NOMO-1 treated with DMSO at 0.1 percent for 48 hours (cell line): ENCODE measurements around the gene CAP2.
"Not testable (repeated sequence)": the region's sequence is repeated elsewhere in the genome, so short reads cannot be mapped to it uniquely, and the experiment has no call there.

ENCODE experiments used
- DNase-seq: peaks from one replicate; lab custom pipeline; 2025; ENCODE audit not compliant: unreplicated experiment; lab: John Stamatoyannopoulos, UW

CAP2 gene

GRCh38 chr6:17565399-17565798 is 172.0 kb downstream of the CAP2 start:
- DNase-seq: no peak

GRCh38 chr6:17574866-17575560 is 181.6 kb downstream of the CAP2 start:
- no peak for DNase-seq

DNA sequence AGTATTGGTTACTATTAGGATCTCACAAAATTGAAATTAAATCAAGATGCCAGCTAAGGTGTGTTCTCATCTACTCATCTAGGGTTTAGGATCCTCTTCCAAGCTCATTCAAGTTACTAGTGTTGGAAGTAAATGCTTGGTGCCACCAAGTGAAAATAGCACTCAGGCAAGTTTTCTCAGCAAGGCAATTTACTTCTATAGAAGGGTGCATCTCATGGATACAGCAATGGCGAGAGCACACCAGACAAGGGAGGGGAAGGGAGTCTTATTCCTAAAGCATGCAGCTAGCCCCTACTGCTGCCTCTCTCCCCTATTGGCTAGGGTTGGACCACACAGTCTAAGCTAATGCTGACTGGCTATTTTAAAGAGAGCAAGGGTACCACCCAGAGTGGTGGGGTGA is 183.7 kb downstream of the CAP2 start:
- no peak for DNase-seq

- DNase-seq: no peak
Observed at GRCh38 chr6:17580518-17581048, 187.2 kb downstream of the CAP2 start.

GRCh38 chr6:17581282-17581681 is 187.9 kb downstream of the CAP2 start:
- not testable (repeated sequence) for DNase-seq

DNA sequence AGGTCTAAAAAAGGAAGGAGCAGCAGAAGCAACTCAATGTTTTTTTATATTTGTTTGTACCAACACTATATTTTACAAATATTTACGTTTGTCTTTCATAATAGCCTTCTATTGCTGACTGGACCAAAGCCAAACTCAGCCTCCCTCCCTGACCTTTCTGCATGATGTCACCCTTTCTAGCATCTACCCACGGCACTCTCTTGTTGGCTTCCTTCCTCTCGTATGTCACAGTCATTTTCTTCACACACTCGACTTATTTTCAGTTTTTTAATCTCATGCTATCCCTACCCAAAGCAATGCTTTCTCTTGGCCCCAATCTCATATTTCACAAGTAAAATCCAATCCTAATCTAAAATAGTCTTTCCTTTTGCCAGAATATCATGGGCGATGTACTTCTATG is 190.4 kb downstream of the CAP2 start:
- DNase-seq: no peak

DNA sequence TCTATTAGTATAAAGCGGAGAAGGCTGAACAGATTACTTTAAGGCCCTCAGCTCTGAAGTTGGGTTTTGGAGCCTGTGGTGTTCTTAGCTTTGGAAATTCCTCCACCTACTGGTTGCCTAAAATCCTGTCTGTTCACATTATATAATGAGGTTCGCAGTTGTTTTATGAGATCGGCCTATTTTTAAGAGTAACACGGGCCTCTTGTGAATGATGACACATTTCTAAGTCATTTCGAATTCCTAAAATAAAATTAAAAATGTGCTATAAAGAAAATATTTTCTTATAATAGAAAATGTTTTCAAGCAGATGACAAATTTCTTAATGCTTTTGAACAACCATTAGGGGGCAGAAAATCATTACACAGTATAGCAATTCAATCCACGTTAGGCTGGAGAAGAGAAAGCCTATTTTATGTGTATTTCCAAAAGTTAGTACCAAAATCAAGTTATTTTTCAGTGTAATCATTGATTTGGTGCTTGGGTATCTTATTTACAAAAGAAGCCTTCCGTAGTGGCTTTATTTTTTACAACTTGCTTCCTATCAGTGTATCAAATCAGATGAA is 190.9 kb downstream of the CAP2 start:
- peak; percentile 69 for DNase-seq

DNA sequence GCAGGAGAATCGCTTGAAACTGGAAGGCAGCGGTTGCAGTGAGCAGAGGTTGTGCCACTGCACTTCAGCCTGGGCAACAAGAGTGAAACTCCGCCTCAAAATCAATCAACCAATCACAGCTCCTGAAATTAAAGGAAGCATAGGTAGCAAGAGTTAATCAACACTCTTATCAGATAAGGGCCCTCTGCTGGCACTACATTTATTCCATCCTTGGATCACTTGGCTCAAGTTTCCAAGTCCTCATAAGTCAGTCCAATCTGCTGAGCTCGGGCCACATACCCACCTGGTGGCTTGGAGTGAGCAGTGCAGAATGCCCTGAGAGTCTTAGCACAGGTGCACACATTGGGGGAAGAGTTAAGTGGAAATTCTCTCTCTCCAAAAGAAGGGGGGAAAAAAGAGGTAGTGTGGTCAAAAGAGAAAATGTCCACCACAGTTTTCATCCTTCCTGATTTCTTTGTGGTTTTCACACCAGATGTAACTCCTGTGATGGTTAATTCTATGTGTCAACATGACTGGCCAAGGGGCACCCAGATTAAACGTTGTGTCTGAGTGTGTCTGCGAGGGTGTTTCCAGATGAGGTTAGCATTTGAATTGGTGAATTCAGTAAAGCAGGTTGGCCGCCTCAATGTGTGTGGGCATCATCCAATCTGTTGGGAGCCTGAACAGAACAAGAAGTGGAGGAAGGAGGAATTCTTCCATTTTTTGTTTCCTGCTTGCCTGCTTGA is 192.5 kb downstream of the CAP2 start:
- peak; percentile 56 for DNase-seq

DNA sequence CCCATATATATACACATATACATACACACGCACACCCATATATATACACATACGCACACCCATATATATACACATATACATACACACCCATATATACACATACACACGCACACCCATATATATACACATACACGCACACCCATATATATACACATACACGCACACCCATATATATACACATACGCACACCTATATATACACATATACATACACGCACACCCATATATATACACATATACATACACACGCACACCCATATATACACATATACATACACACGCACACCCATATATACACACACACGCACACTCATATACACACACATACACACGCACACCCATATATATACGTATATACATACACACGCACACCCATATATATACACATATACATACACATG is 193.2 kb downstream of the CAP2 start:
- not testable (repeated sequence) for DNase-seq

DNA sequence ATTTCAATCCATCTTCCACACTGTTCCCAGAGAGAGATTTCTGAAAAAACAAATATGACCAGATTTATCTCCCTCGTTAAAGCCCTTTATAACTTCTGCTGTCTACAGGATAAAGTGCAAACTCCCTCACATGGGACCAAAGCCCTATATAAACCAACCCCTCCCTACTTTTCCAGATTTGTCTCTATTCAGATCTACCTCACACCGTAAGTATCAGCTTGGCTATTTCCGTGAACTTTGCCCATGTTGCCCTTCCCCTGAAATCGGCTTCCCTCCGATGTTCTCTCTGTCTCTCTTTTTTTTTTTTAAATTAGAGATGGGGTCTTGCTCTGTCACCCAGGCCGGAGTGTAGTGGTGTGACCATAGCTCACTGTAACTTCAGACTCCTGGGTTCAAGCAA is 194.6 kb downstream of the CAP2 start:
- DNase-seq: no peak

DNA sequence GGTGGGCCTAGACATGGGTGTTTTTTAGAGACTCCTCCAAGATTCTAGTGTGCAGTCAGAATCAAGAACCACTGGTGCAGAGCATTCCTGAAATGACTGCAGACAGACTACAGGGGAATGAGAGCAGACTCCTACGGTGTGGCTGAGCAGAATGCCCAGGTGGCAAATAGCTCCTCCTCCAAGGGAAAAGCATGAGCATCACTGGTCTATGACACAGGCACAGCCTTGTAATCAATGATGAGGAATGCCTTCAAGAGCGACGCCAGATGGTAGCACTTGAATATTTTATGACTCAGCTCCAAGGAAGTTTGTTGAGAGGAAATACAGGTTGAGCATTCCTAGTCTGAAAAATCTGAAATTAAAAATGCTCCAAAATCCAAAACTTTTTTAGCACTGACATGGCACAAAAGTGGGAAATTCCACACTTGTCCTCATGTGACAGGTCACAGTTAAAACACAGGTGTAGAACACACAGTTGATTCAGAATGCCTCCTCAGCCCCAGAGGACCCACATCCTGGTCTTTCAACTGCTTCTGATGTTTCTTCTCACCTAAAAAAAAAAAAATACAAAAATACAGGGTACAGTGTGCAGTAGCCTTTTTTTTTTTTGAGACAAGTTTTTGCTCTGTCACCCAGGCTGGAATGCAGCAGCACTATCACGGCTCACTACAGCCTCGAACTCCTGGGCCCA is 196.2 kb downstream of the CAP2 start:
- DNase-seq: no peak

GRCh38 chr6:17591287-17591686 is 197.9 kb downstream of the CAP2 start:
- DNase-seq: peak; percentile 81

GRCh38 chr6:17593246-17593645 is 199.9 kb downstream of the CAP2 start:
- no peak for DNase-seq

DNA sequence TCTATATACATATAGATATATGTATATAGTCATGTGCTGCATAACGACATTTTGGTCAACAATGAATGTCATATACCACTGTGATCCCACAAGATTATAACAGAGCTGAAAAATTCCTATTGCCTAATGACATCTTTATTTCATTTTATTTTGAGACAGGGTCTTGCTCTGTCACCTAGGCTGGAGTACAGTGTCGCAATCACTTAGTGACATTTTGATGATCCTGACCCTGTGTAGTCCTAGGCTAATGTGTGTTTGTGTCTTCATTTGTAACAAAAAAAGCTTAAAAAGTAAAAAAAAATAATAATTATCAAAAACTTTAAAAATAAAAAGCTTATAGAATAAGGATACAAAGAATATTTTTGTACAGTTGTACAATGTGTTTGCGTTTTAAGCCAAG is 202.7 kb downstream of the CAP2 start:
- DNase-seq: no peak

GRCh38 chr6:17599877-17600526 is 206.6 kb downstream of the CAP2 start, which contains the start of gene FAM8A1:
TSS of gene FAM8A1 (plus strand) at chr6:17600302. CDS start at chr6:17600410, 108 bp downstream.
- peak; percentile 84 for DNase-seq

DNA sequence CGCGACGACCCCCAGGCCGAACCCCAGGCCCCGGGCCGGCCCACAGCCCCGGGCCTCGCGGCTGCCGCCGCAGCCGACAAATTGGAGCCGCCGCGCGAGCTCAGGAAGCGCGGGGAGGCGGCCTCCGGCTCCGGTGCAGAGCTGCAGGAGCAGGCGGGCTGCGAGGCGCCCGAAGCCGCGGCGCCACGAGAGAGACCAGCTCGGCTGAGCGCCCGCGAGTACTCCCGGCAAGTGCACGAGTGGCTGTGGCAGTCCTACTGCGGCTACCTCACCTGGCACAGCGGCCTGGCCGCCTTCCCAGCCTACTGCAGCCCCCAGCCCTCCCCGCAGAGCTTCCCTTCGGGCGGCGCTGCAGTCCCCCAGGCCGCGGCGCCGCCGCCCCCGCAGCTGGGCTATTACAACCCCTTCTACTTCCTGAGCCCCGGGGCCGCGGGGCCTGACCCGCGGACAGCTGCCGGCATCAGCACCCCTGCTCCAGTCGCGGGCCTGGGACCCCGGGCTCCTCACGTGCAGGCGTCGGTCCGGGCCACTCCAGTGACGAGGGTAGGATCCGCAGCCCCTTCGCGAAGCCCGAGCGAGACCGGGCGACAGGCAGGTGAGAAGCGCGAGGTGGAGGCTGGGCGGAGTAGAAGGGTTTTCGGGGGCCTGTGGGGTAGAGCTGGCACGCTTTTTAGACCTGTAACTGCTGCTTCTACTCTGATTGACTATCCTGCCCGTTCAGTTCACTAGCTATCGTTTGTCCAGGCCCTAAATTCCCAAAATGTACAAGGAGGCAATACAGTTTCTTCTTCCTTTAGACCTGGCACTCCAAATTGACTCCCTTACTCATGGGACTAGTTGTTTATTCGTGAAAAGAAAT is 207.4 kb downstream of the CAP2 start:
- DNase-seq: peak; percentile 27

GRCh38 chr6:17601386-17601703 is 207.9 kb downstream of the CAP2 start:
- DNase-seq: no peak

GRCh38 chr6:17602888-17603287 is 209.5 kb downstream of the CAP2 start:
- DNase-seq: no peak

- no peak for DNase-seq
Observed at GRCh38 chr6:17606606-17607005, 213.2 kb downstream of the CAP2 start.
